ENCODE measurements around the gene GPR108. TPM values are rescaled to one million over a fixed set of nuclear protein-coding genes. Genes with fewer than 3 reads are reported as not detected.

Gene GPR108
- total RNA-seq, 1 experiment from 2014 or later: 43.0 TPM

DNA sequence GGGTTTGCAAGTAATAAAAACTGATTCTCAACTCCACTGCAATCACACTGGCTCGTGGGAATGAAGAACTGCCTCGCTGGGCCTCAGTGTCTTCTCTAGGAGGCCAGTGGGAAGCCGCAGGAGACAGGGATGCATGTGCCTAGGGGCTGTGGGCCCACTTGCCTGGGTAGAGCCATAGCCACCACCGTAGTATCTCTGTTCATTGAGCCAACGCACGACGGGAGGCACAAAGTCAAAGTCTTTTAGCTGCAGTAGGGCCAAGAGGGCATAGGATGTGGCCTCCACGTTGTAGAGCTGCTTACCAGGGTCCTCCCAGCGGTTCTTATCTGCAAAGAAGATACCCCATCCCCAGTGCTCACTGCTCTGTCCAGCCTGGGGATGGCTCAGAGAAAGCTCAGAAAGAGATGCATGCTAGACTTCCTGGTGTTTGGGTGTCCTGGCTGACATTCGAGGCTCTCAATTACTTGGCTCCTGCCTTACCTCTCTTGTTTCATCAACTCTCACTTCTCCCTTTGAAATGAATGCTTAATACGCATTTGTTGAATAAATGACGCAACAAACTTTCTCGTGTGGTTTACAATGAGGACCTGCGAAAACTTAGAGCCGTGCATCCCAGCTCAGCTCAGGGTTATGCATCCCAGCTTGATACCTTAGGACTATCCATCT, 51.3 kb downstream of the GPR108 start:
- intact Hi-C loops (cut with micrococcal nuclease; ENCODE audit: unreplicated experiment): no loop called here
- Histone ChIP-seq H3K9me3 (ENCODE audit: control insufficient read depth, insufficient read depth, low read depth, low read length) (no peaks in the 10 kb centered on the region), H3K4me3 (ENCODE audit: low read depth in 2 of 2, low read length in 2 of 2) (no peak overlapping the region), H3K27ac (ENCODE audit: low read length) (no peak overlapping the region), H3K27me3 (ENCODE audit: control insufficient read depth, insufficient read depth, low read length) (no peaks in the 10 kb centered on the region), H3K36me3 (ENCODE audit: control insufficient read depth, insufficient read depth, low read length) (no peaks in the 10 kb centered on the region), H3K4me1 (ENCODE audit: control insufficient read depth, insufficient read depth, low read length) (no peaks in the 10 kb centered on the region)
- BruUV-seq (replicated peaks): no TSS peak
- ChIA-PET CTCF (no interaction called here), POLR2A (no interaction called here)
- no peak for ATAC-seq
- TF ChIP-seq, protein P1, sequence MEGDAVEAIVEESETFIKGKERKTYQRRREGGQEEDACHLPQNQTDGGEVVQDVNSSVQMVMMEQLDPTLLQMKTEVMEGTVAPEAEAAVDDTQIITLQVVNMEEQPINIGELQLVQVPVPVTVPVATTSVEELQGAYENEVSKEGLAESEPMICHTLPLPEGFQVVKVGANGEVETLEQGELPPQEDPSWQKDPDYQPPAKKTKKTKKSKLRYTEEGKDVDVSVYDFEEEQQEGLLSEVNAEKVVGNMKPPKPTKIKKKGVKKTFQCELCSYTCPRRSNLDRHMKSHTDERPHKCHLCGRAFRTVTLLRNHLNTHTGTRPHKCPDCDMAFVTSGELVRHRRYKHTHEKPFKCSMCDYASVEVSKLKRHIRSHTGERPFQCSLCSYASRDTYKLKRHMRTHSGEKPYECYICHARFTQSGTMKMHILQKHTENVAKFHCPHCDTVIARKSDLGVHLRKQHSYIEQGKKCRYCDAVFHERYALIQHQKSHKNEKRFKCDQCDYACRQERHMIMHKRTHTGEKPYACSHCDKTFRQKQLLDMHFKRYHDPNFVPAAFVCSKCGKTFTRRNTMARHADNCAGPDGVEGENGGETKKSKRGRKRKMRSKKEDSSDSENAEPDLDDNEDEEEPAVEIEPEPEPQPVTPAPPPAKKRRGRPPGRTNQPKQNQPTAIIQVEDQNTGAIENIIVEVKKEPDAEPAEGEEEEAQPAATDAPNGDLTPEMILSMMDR (IDR thresholded peaks at IDR 0.05): no peak
- TF ChIP-seq POLR2AphosphoS5 (IDR thresholded peaks at IDR 0.05; ENCODE audit: low read depth, low read length): no peak
- TF ChIP-seq, protein P2, sequence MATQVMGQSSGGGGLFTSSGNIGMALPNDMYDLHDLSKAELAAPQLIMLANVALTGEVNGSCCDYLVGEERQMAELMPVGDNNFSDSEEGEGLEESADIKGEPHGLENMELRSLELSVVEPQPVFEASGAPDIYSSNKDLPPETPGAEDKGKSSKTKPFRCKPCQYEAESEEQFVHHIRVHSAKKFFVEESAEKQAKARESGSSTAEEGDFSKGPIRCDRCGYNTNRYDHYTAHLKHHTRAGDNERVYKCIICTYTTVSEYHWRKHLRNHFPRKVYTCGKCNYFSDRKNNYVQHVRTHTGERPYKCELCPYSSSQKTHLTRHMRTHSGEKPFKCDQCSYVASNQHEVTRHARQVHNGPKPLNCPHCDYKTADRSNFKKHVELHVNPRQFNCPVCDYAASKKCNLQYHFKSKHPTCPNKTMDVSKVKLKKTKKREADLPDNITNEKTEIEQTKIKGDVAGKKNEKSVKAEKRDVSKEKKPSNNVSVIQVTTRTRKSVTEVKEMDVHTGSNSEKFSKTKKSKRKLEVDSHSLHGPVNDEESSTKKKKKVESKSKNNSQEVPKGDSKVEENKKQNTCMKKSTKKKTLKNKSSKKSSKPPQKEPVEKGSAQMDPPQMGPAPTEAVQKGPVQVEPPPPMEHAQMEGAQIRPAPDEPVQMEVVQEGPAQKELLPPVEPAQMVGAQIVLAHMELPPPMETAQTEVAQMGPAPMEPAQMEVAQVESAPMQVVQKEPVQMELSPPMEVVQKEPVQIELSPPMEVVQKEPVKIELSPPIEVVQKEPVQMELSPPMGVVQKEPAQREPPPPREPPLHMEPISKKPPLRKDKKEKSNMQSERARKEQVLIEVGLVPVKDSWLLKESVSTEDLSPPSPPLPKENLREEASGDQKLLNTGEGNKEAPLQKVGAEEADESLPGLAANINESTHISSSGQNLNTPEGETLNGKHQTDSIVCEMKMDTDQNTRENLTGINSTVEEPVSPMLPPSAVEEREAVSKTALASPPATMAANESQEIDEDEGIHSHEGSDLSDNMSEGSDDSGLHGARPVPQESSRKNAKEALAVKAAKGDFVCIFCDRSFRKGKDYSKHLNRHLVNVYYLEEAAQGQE (IDR thresholded peaks at IDR 0.05; ENCODE audit: insufficient read depth in 1 of 2, low read depth in 2 of 2, low read length in 1 of 2): no peak
- TF ChIP-seq TCF7L2 (IDR thresholded peaks at IDR 0.05; ENCODE audit: low read depth, low read length): no peak
- no peak for TF ChIP-seq SIN3A (IDR thresholded peaks at IDR 0.05; ENCODE audit: borderline replicate concordance, insufficient read depth, low read depth, low read length)
- in situ Hi-C loops (cut with HindIII; ENCODE audit: low pct_unique_long_range_greater_than_20kb, low sequenced_read_pairs): no loop called here
- DNase-seq (ENCODE audit: low read depth, low spot score): no peak

DNA sequence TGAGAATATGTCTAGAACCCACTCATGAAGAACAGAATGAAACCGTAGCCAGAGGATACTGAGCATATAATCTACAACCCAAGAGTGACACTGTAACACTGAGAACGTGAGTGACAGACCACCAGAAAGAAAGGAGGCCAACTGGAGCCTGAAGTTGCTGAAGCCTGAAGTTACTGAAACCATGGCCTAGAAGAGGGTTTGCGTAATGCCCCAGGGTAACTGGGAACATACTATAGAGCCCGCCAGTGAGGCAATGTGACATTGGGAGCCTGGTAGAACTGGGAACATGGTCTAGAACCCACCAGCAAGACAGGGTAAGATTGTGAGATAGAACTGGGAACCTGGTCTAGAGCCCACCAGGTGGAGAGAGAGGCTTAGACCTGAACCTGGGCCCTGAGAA, 51.9 kb downstream of the GPR108 start:
- BruUV-seq (replicated peaks): no TSS peak
- H3K27me3 ChIP-seq (ENCODE audit: control insufficient read depth, insufficient read depth, low read length): no peaks in the 10 kb centered on the region
- no peak overlapping the region for H3K27ac ChIP-seq (ENCODE audit: low read length)
- ChIA-PET POLR2A (no interaction called here), CTCF (no interaction called here)
- DNase-seq (ENCODE audit: low read depth, low spot score) (no peak), ATAC-seq (no peak)
- H3K36me3 ChIP-seq (ENCODE audit: control insufficient read depth, insufficient read depth, low read length): no peaks in the 10 kb centered on the region
- in situ Hi-C loops (cut with HindIII; ENCODE audit: low pct_unique_long_range_greater_than_20kb, low sequenced_read_pairs): no loop called here
- intact Hi-C loops (cut with micrococcal nuclease; ENCODE audit: unreplicated experiment): no loop called here
- H3K4me1 ChIP-seq (ENCODE audit: control insufficient read depth, insufficient read depth, low read length): no peaks in the 10 kb centered on the region
- no peak for TF ChIP-seq TCF7L2 (IDR thresholded peaks at IDR 0.05; ENCODE audit: low read depth, low read length)
- TF ChIP-seq, protein P1 (IDR thresholded peaks at IDR 0.05): no peak
- TF ChIP-seq POLR2AphosphoS5 (IDR thresholded peaks at IDR 0.05; ENCODE audit: low read depth, low read length): no peak
- no peak for TF ChIP-seq SIN3A (IDR thresholded peaks at IDR 0.05; ENCODE audit: borderline replicate concordance, insufficient read depth, low read depth, low read length)
- TF ChIP-seq, protein P2 (IDR thresholded peaks at IDR 0.05; ENCODE audit: insufficient read depth in 1 of 2, low read depth in 2 of 2, low read length in 1 of 2): no peak
- H3K9me3 ChIP-seq (ENCODE audit: control insufficient read depth, insufficient read depth, low read depth, low read length): no peaks in the 10 kb centered on the region
- no peak overlapping the region for H3K4me3 ChIP-seq (ENCODE audit: low read depth in 2 of 2, low read length in 2 of 2)
